NT2/D1 (cell line): Measurements from ENCODE around the gene FASN.

Experiments
- SUZ12 ChIP-seq: IDR thresholded peaks from 2 replicates; pipeline ENCODE4 v1.6.1; 2011; ENCODE audit not compliant: insufficient read length, insufficient read depth; ENCODE audit errors: extremely low read depth
- YY1 ChIP-seq: IDR thresholded peaks from 2 replicates; pipeline ENCODE4 v1.6.1; 2011; ENCODE audit not compliant: insufficient read length, insufficient read depth
- ZNF274 ChIP-seq: IDR thresholded peaks from 2 replicates; pipeline ENCODE4 v1.6.1; 2011; ENCODE audit warnings: mild to moderate bottlenecking, low read depth, low read length

GRCh38 chr17:82028966-82029365, 69.1 kb downstream of the FASN start:
- TF ChIP-seq ZNF274: no peak
- TF ChIP-seq YY1: no peak
- no peak for TF ChIP-seq SUZ12
